PC-9 (cell line): ENCODE measurements around the gene GUCD1. TPM values are rescaled to one million over a fixed set of nuclear protein-coding genes. Genes with fewer than 3 reads are reported as not detected.

Experiments
- BruUV-seq: library from RNA; stranded (reverse); fragments of 400-500 nt; replicated peaks from 2 replicates; lab custom pipeline; 2021; lab: Mats Ljungman, UMichigan
- CTCF ChIA-PET: fragments of 300-600 bp; sonication (Branson Sonifier 250); formaldehyde crosslinking; loops from one replicate; lab custom pipeline; 2022; ENCODE audit warnings: antibody characterized with exemption; lab: Charles Lee
- POLR2A ChIA-PET: fragments of 300-600 bp; sonication (Branson Sonifier 250); formaldehyde crosslinking; loops from one replicate; lab custom pipeline; 2022; ENCODE audit warnings: antibody characterized with exemption; ENCODE audit not compliant: unreplicated experiment; lab: Charles Lee
- DNase-seq, 2 experiments: peaks; one replicate each; pipeline versions ENCODE4 v3.0.0 to v3.0.0-alpha.2; 2015 to 2022; ENCODE audit warnings: mixed read lengths in 1 of 2
- H2AFZ ChIP-seq: fragments of 200-600 bp; sonication (generic); 2 replicates; pipeline ENCODE4 v1.8.1; 2017; ENCODE audit warnings: antibody characterized with exemption
- H3F3A ChIP-seq: fragments of 200-600 bp; sonication (generic); 2 replicates; pipeline ENCODE4 v1.8.1; 2017; ENCODE audit warnings: antibody characterized with exemption, mild to moderate bottlenecking, low read depth; ENCODE audit not compliant: insufficient read depth
- H3K27ac ChIP-seq: fragments of 200-600 bp; sonication (generic); 2 replicates; pipeline ENCODE4 v1.6.1; 2016; ENCODE audit warnings: mixed run types
- H3K27me3 ChIP-seq: fragments of 200-600 bp; sonication (generic); 2 replicates; pipeline ENCODE4 v1.6.1; 2016; ENCODE audit warnings: low read depth, mixed run types; ENCODE audit not compliant: insufficient read depth
- H3K36me3 ChIP-seq: fragments of 200-600 bp; sonication (generic); 2 replicates; pipeline ENCODE4 v1.6.1; 2016; ENCODE audit warnings: low read depth, mixed run types
- H3K4me1 ChIP-seq: fragments of 200-600 bp; sonication (generic); replicated peaks from 2 replicates; pipeline ENCODE4 v1.6.1; 2016; ENCODE audit warnings: mixed run types; ENCODE audit not compliant: insufficient read depth
- H3K4me2 ChIP-seq: fragments of 200-600 bp; sonication (generic); 2 replicates; pipeline ENCODE4 v1.6.1; 2017; ENCODE audit warnings: mixed run types
- H3K4me3 ChIP-seq: fragments of 200-600 bp; sonication (generic); 2 replicates; pipeline ENCODE4 v1.6.1; 2016; ENCODE audit warnings: mixed run types
- H3K79me2 ChIP-seq: fragments of 200-600 bp; sonication (generic); 2 replicates; pipeline ENCODE4 v1.6.1; 2017; ENCODE audit warnings: low read depth, mixed run types
- H3K9me2 ChIP-seq: fragments of 200-600 bp; sonication (generic); 2 replicates; pipeline ENCODE4 v1.8.1; 2017; ENCODE audit warnings: mild to moderate bottlenecking; ENCODE audit not compliant: insufficient read depth
- H3K9me3 ChIP-seq: fragments of 200-600 bp; sonication (generic); 2 replicates; pipeline ENCODE4 v1.8.1; 2016; ENCODE audit warnings: low read depth; ENCODE audit not compliant: insufficient read depth
- H4K20me1 ChIP-seq: fragments of 200-600 bp; sonication (generic); 2 replicates; pipeline ENCODE4 v1.8.1; 2017; ENCODE audit not compliant: insufficient read depth
- EZH2 ChIP-seq: fragments of 200-600 bp; sonication (generic); IDR thresholded peaks from 2 replicates; pipeline ENCODE4 v1.8.0; 2017; ENCODE audit warnings: antibody characterized with exemption, low read depth
- intact Hi-C: fragments of 100-400 bp; cut with micrococcal nuclease; formaldehyde crosslinking; loops from one replicate; pipeline ENCODE4 v1.10.0; 2022; ENCODE audit not compliant: unreplicated experiment
- total RNA-seq: library from RNA; stranded (reverse); gene quantifications from 2 replicates; pipeline ENCODE4 v1.2.3, GENCODE V29; 2021
- TF ChIP-seq, protein P1 (sequence below): fragments of 200-600 bp; sonication (generic); conservative IDR thresholded peaks from 2 replicates; pipeline ENCODE4 v1.6.1; 2017; ENCODE audit warnings: mixed run types, antibody characterized with exemption, mild to moderate bottlenecking, moderate library complexity

GUCD1 gene
- total RNA-seq, 1 experiment from 2014 or later: 80.2 TPM

DNA sequence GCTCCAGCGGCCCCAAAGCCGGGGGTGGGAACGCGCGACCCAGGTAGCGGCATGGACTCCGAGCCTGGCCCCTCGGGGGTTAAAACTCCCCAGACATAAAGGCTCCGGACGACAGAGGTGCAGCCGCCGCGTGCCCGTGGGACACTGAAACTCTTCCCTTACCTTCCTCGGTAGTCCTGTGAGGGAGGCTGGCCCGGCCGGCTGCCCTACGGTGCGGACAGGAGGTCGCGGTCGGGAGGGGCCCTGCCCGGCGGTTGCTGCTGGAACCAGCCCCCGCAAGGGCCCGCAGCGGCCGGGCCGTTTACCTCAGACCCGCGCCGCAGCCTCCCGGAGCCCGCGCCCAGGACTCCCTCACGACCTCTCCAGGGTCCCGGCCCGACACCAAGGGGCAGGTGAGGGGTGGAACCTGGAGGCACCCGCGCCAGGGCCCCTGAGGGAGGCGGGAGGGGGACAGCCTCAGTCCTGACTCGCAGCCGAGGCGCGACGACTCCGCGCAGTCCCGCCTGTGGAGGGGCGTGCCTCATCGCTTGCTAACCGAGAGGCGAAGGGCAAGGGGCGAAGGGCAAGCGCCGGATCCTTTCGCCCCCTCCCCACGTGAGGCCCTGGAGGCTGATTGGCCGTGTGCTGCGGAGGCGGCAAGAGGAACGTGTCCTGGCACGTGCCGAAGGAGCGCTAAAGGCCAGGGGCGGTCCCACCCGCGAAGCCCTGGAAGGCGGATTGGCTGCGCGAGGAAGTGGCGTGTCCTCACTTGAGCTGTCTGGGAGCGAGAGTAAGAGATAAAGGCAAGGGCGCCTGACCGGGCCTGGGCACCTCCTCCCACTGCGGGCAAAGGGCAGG lies 60.2 kb downstream of the GUCD1 start, which contains the start of gene UPB1:
UPB1 (plus strand) TSS at position 805 of the 837 bp plus-strand sequence. CDS start 72 bp downstream, outside the sequence.
- Histone ChIP-seq H3K4me1 (no peaks in the 10 kb centered on the region), H2AFZ (no peak within 1 kb of the TSS), H3K36me3 (no peaks in the 10 kb centered on the region), H3K27ac (no peak within 1 kb of the TSS), H3K9me2 (no peaks in the 10 kb centered on the region), H3K27me3 (no peaks in the 10 kb centered on the region), H3K4me2 (no peak within 1 kb of the TSS), H3F3A (no peaks in the 10 kb centered on the region), H3K9me3 (no peaks in the 10 kb centered on the region), H3K4me3 (no peak within 1 kb of the TSS), H4K20me1 (no peaks in the 10 kb centered on the region), H3K79me2 (no peaks in the 10 kb centered on the region)
- TF ChIP-seq, protein P1, sequence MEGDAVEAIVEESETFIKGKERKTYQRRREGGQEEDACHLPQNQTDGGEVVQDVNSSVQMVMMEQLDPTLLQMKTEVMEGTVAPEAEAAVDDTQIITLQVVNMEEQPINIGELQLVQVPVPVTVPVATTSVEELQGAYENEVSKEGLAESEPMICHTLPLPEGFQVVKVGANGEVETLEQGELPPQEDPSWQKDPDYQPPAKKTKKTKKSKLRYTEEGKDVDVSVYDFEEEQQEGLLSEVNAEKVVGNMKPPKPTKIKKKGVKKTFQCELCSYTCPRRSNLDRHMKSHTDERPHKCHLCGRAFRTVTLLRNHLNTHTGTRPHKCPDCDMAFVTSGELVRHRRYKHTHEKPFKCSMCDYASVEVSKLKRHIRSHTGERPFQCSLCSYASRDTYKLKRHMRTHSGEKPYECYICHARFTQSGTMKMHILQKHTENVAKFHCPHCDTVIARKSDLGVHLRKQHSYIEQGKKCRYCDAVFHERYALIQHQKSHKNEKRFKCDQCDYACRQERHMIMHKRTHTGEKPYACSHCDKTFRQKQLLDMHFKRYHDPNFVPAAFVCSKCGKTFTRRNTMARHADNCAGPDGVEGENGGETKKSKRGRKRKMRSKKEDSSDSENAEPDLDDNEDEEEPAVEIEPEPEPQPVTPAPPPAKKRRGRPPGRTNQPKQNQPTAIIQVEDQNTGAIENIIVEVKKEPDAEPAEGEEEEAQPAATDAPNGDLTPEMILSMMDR: no peak
- TF ChIP-seq EZH2: no peak
- BruUV-seq: no TSS peak
- ChIA-PET POLR2A (no interaction called here), CTCF (no interaction called here)
- DNase-seq: no peak
- intact Hi-C loops: no loop called here

DNA sequence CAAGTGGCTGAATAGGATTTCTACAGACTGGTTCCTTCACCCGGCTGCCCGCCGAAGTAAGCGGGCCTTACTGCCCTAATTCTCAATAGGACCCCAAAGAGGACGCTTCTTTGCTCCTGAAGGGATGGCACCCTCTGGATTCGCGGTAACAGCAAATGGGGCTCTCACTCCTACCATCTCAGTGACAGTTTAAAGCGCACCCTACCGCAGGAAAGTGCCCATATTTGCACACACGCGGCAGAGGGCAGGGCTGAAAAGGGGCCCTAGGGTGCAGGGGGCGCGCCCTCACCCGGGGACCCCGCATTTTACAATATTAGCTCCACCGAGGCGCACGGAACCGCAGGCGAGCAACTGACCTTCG lies 60.8 kb downstream of the GUCD1 start:
- no peaks in the 10 kb centered on the region for H3K27me3 ChIP-seq
- H3K9me2 ChIP-seq: no peaks in the 10 kb centered on the region
- H3K9me3 ChIP-seq: no peaks in the 10 kb centered on the region
- H2AFZ ChIP-seq: no peak overlapping the region
- CTCF ChIA-PET: no interaction called here
- no peak for TF ChIP-seq EZH2
- TF ChIP-seq, protein P1: no peak
- no peaks in the 10 kb centered on the region for H3K4me1 ChIP-seq
- H3K36me3 ChIP-seq: no peaks in the 10 kb centered on the region
- no peak overlapping the region for H3K27ac ChIP-seq
- H3K4me3 ChIP-seq: no peak overlapping the region
- DNase-seq: no peak
- H3F3A ChIP-seq: no peaks in the 10 kb centered on the region
- H3K79me2 ChIP-seq: no peaks in the 10 kb centered on the region
- no TSS peak for BruUV-seq
- intact Hi-C loops: no loop called here
- POLR2A ChIA-PET: no interaction called here
- H3K4me2 ChIP-seq: no peak overlapping the region
- H4K20me1 ChIP-seq: no peaks in the 10 kb centered on the region

DNA sequence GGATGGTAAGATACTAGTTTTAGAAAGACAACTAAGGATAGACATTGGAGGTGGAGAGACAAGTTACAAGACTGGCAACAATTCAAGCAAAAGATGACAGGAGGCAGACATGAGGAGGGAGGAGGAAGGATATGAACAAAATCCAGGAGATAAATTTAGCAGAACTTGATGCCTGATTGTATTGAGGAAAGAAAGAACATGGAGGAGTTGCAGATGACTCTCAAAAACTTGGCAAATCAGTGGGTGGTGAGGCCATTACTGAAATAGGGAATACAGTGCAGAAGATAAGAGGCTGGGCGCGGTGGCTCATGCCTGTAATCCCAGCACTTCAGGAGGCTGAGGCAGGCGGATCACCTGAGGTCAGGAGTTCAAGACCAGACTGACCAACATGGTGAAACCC lies 62.5 kb downstream of the GUCD1 start:
- H3K36me3 ChIP-seq: no peaks in the 10 kb centered on the region
- BruUV-seq: no TSS peak
- H3K27me3 ChIP-seq: no peaks in the 10 kb centered on the region
- no peak overlapping the region for H3K27ac ChIP-seq
- H3K4me2 ChIP-seq: no peak overlapping the region
- no peak overlapping the region for H2AFZ ChIP-seq
- H3K4me3 ChIP-seq: no peak overlapping the region
- DNase-seq: no peak
- peaks cover 6% of the 10 kb centered on the region; the same call in 1 of the 2 replicates for H3F3A ChIP-seq
- peaks cover 7% of the 10 kb centered on the region for H3K4me1 ChIP-seq
- CTCF ChIA-PET: no interaction called here
- H3K9me3 ChIP-seq: no peaks in the 10 kb centered on the region
- POLR2A ChIA-PET: no interaction called here
- H3K79me2 ChIP-seq: no peaks in the 10 kb centered on the region
- no peaks in the 10 kb centered on the region for H3K9me2 ChIP-seq
- intact Hi-C loops: no loop called here
- H4K20me1 ChIP-seq: no peaks in the 10 kb centered on the region
- no peak for TF ChIP-seq EZH2
- TF ChIP-seq, protein P1: no peak

Other genes starting within 250 kb of the GUCD1 start
- 1.8 and 2.6 TPM in 2 replicates for gene ADORA2A, start 127.5 kb downstream of the GUCD1 start, total RNA-seq
- 0.17 and 0.80 TPM in 2 replicates for gene UPB1, start 59.8 kb downstream of the GUCD1 start, total RNA-seq
- gene SNRPD3, start 861 bp upstream of the GUCD1 start, total RNA-seq: 77.1 and 117 TPM in 2 replicates
- 2.2 and 4.5 TPM in 2 replicates for gene LRRC75B, start 37.9 kb upstream of the GUCD1 start, total RNA-seq
- 7.4 and 10.2 TPM in 2 replicates for gene GGT1, start 48.1 kb upstream of the GUCD1 start, total RNA-seq
- not detected in 2 replicates for gene PIWIL3, start 219.6 kb upstream of the GUCD1 start, total RNA-seq